ENCODE results near the gene ITGB8.
A peak's percentile ranks its signal among the peaks of the same experiment; 100 is the strongest.
"Not testable (repeated sequence)": the region's sequence is repeated elsewhere in the genome, so short reads cannot be mapped to it uniquely, and the experiment has no call there.

ITGB8 gene

GRCh38 chr7:20299647-20300312, 30.9 kb upstream of the ITGB8 start:
- no peak overlapping the region for H3K4me3 ChIP-seq (ENCODE audit: low read length)
- H3K27me3 ChIP-seq (ENCODE audit: insufficient read depth, low read length) = no peaks in the 10 kb centered on the region
- no peaks in the 10 kb centered on the region for H3K4me1 ChIP-seq (ENCODE audit: insufficient read depth, low read length)
- no peaks in the 10 kb centered on the region for H3K36me3 ChIP-seq (ENCODE audit: insufficient read depth, low read length)
- no peaks in the 10 kb centered on the region for H3K9me3 ChIP-seq (ENCODE audit: low read length)
- no peak overlapping the region for H2AFZ ChIP-seq (ENCODE audit: low read depth, low read length)

DNA sequence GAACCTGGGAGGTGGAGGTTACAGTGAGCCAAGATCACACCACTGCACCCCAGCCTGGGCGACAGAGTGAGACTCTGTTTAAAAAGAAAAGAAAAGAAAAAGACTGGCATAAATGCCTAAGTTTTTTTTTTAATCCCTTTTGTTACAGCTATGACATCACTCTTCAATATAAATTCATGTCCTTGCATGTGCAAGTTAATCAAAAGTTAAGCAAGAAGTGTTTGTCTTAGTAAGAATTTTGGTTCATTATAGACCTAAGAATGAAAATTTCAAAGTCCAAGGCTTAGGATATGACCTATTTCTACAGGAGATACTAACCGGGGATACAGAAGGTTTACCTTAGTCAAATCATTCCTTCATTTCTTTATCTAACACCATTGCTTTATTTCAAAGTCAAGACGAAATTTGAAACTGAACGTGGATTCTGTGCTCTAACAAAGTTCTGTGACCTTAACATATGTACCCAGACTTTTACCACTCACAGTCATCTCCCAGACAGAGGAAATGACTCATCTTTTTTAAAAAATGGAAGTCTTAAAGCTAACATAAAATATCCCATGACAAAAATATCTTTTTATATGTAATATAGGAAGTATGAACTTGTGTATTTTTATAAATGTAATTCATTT, 29.3 kb upstream of the ITGB8 start:
- peaks cover 12% of the 10 kb centered on the region for H3K4me1 ChIP-seq (ENCODE audit: insufficient read depth, low read length)
- no peaks in the 10 kb centered on the region for H3K27me3 ChIP-seq (ENCODE audit: insufficient read depth, low read length)
- H3K9me3 ChIP-seq (ENCODE audit: low read length) = no peaks in the 10 kb centered on the region
- H3K36me3 ChIP-seq (ENCODE audit: insufficient read depth, low read length) = no peaks in the 10 kb centered on the region
- no peak overlapping the region for H3K4me3 ChIP-seq (ENCODE audit: low read length)
- no peak overlapping the region for H2AFZ ChIP-seq (ENCODE audit: low read depth, low read length)

DNA sequence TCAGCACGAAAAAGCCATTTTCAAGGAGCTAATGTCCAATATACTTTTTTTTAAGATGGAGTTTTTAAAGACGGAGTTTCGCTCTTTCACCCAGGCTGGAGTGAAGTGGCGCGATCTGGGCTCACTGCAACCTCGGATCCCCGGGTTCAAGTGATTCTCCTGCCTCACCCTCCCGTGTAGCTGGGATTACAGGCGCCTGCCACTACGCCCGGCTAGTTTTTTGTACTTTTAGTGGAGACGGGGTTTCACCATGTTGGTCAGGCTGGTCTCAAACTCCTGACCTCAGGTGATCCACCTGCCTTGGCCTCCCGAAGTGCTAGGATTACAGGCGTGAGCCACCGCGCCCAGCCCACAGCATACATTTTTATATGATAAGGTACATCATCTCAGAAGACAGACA, 28.4 kb upstream of the ITGB8 start:
- not testable (repeated sequence) for H3K27me3 ChIP-seq (ENCODE audit: insufficient read depth, low read length); H3K9me3 ChIP-seq (ENCODE audit: low read length); H3K36me3 ChIP-seq (ENCODE audit: insufficient read depth, low read length); H2AFZ ChIP-seq (ENCODE audit: low read depth, low read length); H3K4me3 ChIP-seq (ENCODE audit: low read length)
- H3K4me1 ChIP-seq (ENCODE audit: insufficient read depth, low read length) = peaks cover 20% of the 10 kb centered on the region

GRCh38 chr7:20302891-20303290, 27.8 kb upstream of the ITGB8 start:
- Histone ChIP-seq H3K9me3 (ENCODE audit: low read length) (no peaks in the 10 kb centered on the region), H3K36me3 (ENCODE audit: insufficient read depth, low read length) (no peaks in the 10 kb centered on the region), H3K4me3 (ENCODE audit: low read length) (no peak overlapping the region), H3K4me1 (ENCODE audit: insufficient read depth, low read length) (peaks cover 25% of the 10 kb centered on the region), H3K27me3 (ENCODE audit: insufficient read depth, low read length) (no peaks in the 10 kb centered on the region), H2AFZ (ENCODE audit: low read depth, low read length) (no peak overlapping the region)

- Histone ChIP-seq H3K4me1 (ENCODE audit: insufficient read depth, low read length) (peaks cover 32% of the 10 kb centered on the region), H3K9me3 (ENCODE audit: low read length) (no peaks in the 10 kb centered on the region), H2AFZ (ENCODE audit: low read depth, low read length) (no peak overlapping the region), H3K27me3 (ENCODE audit: insufficient read depth, low read length) (no peaks in the 10 kb centered on the region), H3K36me3 (ENCODE audit: insufficient read depth, low read length) (no peaks in the 10 kb centered on the region), H3K4me3 (ENCODE audit: low read length) (no peak overlapping the region)
These were observed 26.3 kb upstream of the ITGB8 start for GRCh38 chr7:20304366-20304765.

DNA sequence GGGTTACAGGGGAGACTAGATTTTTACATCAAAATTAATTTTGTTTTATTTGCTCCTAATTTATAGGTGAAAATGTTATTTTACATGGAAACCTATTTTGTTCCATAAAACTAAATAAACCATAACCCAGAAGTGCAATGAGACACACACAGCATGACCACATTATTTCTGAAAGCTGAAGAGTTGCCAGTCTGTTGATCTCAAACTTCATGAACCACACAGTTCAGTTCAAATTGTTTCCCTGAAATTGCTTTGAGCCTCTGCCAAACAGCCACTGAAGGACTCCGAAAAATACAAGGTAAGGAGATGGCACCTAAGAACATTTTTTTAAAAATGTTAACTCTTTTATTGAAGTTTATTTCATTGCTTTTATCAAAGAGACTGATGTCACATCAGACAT, 25.0 kb upstream of the ITGB8 start:
- H3K4me3 ChIP-seq (ENCODE audit: low read length) = no peak overlapping the region
- peaks cover 32% of the 10 kb centered on the region for H3K4me1 ChIP-seq (ENCODE audit: insufficient read depth, low read length)
- no peaks in the 10 kb centered on the region for H3K9me3 ChIP-seq (ENCODE audit: low read length)
- H3K36me3 ChIP-seq (ENCODE audit: insufficient read depth, low read length) = no peaks in the 10 kb centered on the region
- H2AFZ ChIP-seq (ENCODE audit: low read depth, low read length) = no peak overlapping the region
- H3K27me3 ChIP-seq (ENCODE audit: insufficient read depth, low read length) = no peaks in the 10 kb centered on the region

- no peaks in the 10 kb centered on the region for H3K9me3 ChIP-seq (ENCODE audit: low read length)
- H3K4me1 ChIP-seq (ENCODE audit: insufficient read depth, low read length) = peaks cover 36% of the 10 kb centered on the region
- H3K27me3 ChIP-seq (ENCODE audit: insufficient read depth, low read length) = no peaks in the 10 kb centered on the region
- no peaks in the 10 kb centered on the region for H3K36me3 ChIP-seq (ENCODE audit: insufficient read depth, low read length)
- no peak overlapping the region for H2AFZ ChIP-seq (ENCODE audit: low read depth, low read length)
- H3K4me3 ChIP-seq (ENCODE audit: low read length) = no peak overlapping the region
These were observed 24.3 kb upstream of the ITGB8 start for GRCh38 chr7:20306180-20306946.

DNA sequence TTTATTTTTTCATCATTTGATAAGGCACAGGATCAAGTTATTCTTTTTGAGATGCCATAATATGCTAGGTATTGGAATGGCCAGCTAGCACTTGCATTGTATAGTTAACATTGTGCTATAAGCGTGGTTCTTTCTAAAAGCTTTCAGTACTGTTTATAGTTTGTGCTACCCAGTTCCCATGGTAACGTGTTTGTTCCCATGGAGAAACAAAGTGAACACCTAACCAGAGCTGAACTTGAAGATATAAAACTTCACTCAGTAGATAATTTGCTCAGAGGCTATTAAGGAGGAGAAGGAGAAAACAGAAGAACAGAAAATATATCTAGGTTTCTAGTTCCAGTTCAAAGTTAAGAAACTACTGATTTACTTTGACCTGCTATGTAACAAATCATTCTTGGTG, 23.6 kb upstream of the ITGB8 start:
- Histone ChIP-seq H3K9me3 (ENCODE audit: low read length) (no peaks in the 10 kb centered on the region), H3K27me3 (ENCODE audit: insufficient read depth, low read length) (no peaks in the 10 kb centered on the region)

DNA sequence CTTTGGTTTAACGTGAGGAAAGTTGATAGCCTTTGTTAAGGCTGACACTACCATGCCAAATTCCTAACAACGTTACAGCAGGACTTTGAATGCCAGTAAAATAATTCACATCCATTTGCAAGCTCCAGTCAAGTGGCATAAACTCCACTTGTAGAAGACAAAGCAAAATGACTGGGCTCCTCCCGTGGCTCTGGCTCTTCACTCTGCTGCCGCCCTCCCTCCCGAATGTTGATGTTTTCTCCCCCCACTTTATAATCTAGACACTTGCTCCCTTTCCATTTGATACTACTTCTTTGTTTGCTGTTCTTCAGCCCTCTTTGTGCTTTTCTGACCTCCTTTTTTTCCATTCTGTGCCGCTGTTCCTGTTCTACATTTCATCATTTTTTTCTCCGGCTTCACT, 22.8 kb upstream of the ITGB8 start:
- Histone ChIP-seq H3K27me3 (ENCODE audit: insufficient read depth, low read length) (no peaks in the 10 kb centered on the region), H3K36me3 (ENCODE audit: insufficient read depth, low read length) (no peaks in the 10 kb centered on the region), H3K4me3 (ENCODE audit: low read length) (no peak overlapping the region), H3K9me3 (ENCODE audit: low read length) (no peaks in the 10 kb centered on the region), H3K4me1 (ENCODE audit: insufficient read depth, low read length) (peaks cover 36% of the 10 kb centered on the region), H2AFZ (ENCODE audit: low read depth, low read length) (peak overlapping the region; percentile 20)

More for the DNA sequence above, 23.6 kb upstream of the ITGB8 start:
- H3K4me3 ChIP-seq (ENCODE audit: low read length) = no peak overlapping the region
- peaks cover 36% of the 10 kb centered on the region for H3K4me1 ChIP-seq (ENCODE audit: insufficient read depth, low read length)
- no peak overlapping the region for H2AFZ ChIP-seq (ENCODE audit: low read depth, low read length)
- H3K36me3 ChIP-seq (ENCODE audit: insufficient read depth, low read length) = no peaks in the 10 kb centered on the region

GRCh38 chr7:20310301-20310700, 20.4 kb upstream of the ITGB8 start:
- no peaks in the 10 kb centered on the region for H3K36me3 ChIP-seq (ENCODE audit: insufficient read depth, low read length)
- no peak overlapping the region for H2AFZ ChIP-seq (ENCODE audit: low read depth, low read length)
- H3K9me3 ChIP-seq (ENCODE audit: low read length) = no peaks in the 10 kb centered on the region
- H3K27me3 ChIP-seq (ENCODE audit: insufficient read depth, low read length) = no peaks in the 10 kb centered on the region
- H3K4me1 ChIP-seq (ENCODE audit: insufficient read depth, low read length) = peaks cover 38% of the 10 kb centered on the region
- H3K4me3 ChIP-seq (ENCODE audit: low read length) = no peak overlapping the region

DNA sequence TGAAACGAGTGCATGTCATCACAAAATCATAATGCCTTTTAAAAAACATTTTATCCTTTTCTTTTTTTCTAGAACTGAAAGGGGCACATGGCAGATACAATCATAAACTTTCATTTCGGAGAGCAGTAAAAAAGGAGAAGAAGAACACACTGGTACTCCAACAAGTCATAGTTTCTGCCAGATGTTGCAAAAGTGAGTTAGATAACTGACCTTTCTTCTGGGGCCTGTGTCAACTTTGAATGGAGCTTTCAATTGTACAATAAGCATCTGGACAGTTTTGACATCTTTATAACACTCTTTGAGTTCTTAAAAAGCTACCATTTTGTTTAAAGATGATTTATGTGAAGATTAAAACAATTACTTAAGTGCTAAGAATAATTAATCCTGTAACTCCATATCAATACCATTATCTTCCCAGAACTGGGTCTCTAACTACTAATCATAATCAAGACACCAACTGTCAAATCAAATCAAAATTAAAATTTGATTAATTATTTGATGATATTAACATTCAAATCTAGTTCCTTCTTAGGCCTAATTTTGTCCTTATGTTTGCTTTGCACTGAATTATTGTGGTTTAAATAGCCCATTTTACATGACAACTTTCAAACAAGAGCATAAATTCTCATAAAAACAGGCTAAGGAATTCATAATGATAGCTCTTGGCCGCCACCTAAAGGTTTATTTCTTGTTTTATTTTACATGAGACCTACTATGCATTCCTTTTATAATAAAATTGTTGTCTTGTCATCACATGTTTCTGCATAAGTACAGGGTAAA, 19.5 kb upstream of the ITGB8 start:
- no peaks in the 10 kb centered on the region for H3K9me3 ChIP-seq (ENCODE audit: low read length)
- peaks cover 30% of the 10 kb centered on the region for H3K4me1 ChIP-seq (ENCODE audit: insufficient read depth, low read length)
- no peaks in the 10 kb centered on the region for H3K27me3 ChIP-seq (ENCODE audit: insufficient read depth, low read length)
- H2AFZ ChIP-seq (ENCODE audit: low read depth, low read length) = no peak overlapping the region
- no peak overlapping the region for H3K4me3 ChIP-seq (ENCODE audit: low read length)
- no peaks in the 10 kb centered on the region for H3K36me3 ChIP-seq (ENCODE audit: insufficient read depth, low read length)

DNA sequence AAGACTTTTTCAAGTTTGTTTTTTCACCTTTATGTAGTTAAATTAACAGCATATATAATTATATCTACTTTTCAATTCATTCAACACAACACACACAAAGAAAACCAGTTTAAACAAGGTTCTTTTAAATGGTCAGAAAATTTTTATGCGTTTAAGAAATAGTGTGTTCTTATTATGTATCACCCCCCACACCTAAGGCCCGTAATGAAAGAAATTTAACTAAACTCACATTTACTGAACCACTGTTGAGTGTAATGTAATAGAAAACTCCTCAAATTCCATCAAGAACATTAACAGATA, 19.0 kb upstream of the ITGB8 start:
- Histone ChIP-seq H3K4me1 (ENCODE audit: insufficient read depth, low read length) (peaks cover 24% of the 10 kb centered on the region), H2AFZ (ENCODE audit: low read depth, low read length) (no peak overlapping the region), H3K27me3 (ENCODE audit: insufficient read depth, low read length) (no peaks in the 10 kb centered on the region), H3K36me3 (ENCODE audit: insufficient read depth, low read length) (no peaks in the 10 kb centered on the region), H3K4me3 (ENCODE audit: low read length) (no peak overlapping the region), H3K9me3 (ENCODE audit: low read length) (no peaks in the 10 kb centered on the region)

DNA sequence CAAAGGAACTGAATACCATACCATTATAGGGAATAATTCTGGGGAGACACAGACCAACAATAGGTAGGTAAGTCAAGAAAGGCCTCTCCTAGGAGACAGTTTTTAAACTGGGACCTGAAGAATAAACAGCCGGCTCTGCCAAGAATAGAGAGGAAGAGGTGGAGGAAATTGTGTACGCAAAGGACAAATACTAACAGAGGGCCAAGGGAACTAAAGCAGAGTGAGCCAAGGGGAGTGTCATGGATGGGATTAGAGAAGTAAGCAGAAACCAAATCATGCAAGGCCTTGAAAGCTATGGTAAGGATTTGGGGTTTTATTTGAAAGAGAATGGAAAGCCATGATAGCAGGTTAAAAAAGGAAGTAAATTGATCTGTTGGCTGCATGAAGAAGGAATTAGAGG, 18.1 kb upstream of the ITGB8 start:
- peak overlapping the region; percentile 34 for H2AFZ ChIP-seq (ENCODE audit: low read depth, low read length)

More for the DNA sequence above, 18.1 kb upstream of the ITGB8 start:
- Histone ChIP-seq H3K36me3 (ENCODE audit: insufficient read depth, low read length) (no peaks in the 10 kb centered on the region), H3K4me3 (ENCODE audit: low read length) (no peak overlapping the region), H3K4me1 (ENCODE audit: insufficient read depth, low read length) (peaks cover 16% of the 10 kb centered on the region), H3K27me3 (ENCODE audit: insufficient read depth, low read length) (no peaks in the 10 kb centered on the region), H3K9me3 (ENCODE audit: low read length) (no peaks in the 10 kb centered on the region)
